Spleen (tissue), 13 donors: ENCODE results near the gene MPZL1. TPM values are rescaled to one million over a fixed set of nuclear protein-coding genes. Genes with fewer than 3 reads are reported as not detected.
A peak's percentile ranks its signal among the peaks of the same experiment; 100 is the strongest.

Source experiments
- DNase-seq: peaks from one replicate; pipeline ENCODE4 v3.0.0-alpha.2; 2020
- H3K27ac ChIP-seq, 8 donors: fragments of 200-600 bp; sonication (generic) in 7 of 8; 1 replicate in 4 of 8; 2 replicates in 4 of 8; pipeline versions ENCODE4 v1.5.0 to v1.8.0; 2016 to 2021; ENCODE audit warnings: inconsistent platforms in 4 of 8, mild to moderate bottlenecking in 4 of 8, moderate library complexity in 1 of 8
- H3K27me3 ChIP-seq, 7 donors: fragments of 200-600 bp; sonication (generic) in 6 of 7; replicated peaks in 1 of 7; 1 replicate in 4 of 7; 2 replicates in 3 of 7; pipeline versions ENCODE4 v1.5.0 to v1.8.0; 2016 to 2021; ENCODE audit warnings: inconsistent platforms in 3 of 7, mild to moderate bottlenecking in 1 of 7
- H3K36me3 ChIP-seq, 6 donors: fragments of 200-600 bp; sonication (generic) in 5 of 6; 1 replicate in 4 of 6; 2 replicates in 2 of 6; pipeline versions ENCODE4 v1.5.0 to v1.8.0; 2016 to 2021; ENCODE audit warnings: inconsistent platforms in 2 of 6
- H3K4me1 ChIP-seq, 6 donors: fragments of 200-600 bp; sonication (generic) in 5 of 6; 1 replicate in 3 of 6; 2 replicates in 3 of 6; pipeline versions ENCODE4 v1.5.0 to v1.8.0; 2016 to 2021; ENCODE audit warnings: inconsistent platforms in 3 of 6
- H3K4me3 ChIP-seq, 8 donors: fragments of 200-600 bp; sonication (generic) in 7 of 8; 1 replicate in 4 of 8; 2 replicates in 4 of 8; pipeline versions ENCODE4 v1.5.0 to v1.8.0; 2016 to 2021; ENCODE audit warnings: inconsistent platforms in 4 of 8, mild to moderate bottlenecking in 4 of 8, moderate library complexity in 2 of 8
- H3K9me3 ChIP-seq, 8 donors: fragments of 200-600 bp; sonication (generic) in 7 of 8; 1 replicate in 4 of 8; 2 replicates in 4 of 8; pipeline versions ENCODE4 v1.5.0 to v1.8.0; 2016 to 2021; ENCODE audit warnings: inconsistent platforms in 4 of 8
- POLR2A ChIP-seq, 3 donors: fragments of 450-650 bp; IDR thresholded peaks; one replicate each; pipeline ENCODE4 v1.5.1; 2017; ENCODE audit warnings: antibody characterized with exemption in 3 of 3, mild to moderate bottlenecking in 1 of 3
- POLR2AphosphoS5 ChIP-seq, 3 donors: sonication (generic); formaldehyde crosslinking; IDR thresholded peaks; one replicate each; pipeline ENCODE4 v1.5.1; 2017; ENCODE audit warnings: antibody characterized with exemption in 3 of 3
- WGBS, 5 donors: extraction: QIAGEN DNeasy Blood & Tissue Kit in 3 of 5; methylation state at CpG; one replicate each; pipeline versions ENCODE4 v1.1.5 to v1.1.7; 2013 to 2018; 5-methylcytosine and 5-hydroxymethylcytosine counted together
- intact Hi-C: fragments of 100-400 bp; cut with DNase I; formaldehyde crosslinking; loops from one replicate; pipeline ENCODE4 v1.15.0; 2023; ENCODE audit warnings: low total_unique reads
- long read RNA-seq, 2 donors: transcript quantifications; one replicate each; lab custom pipeline, GENCODE V29; 2026
- polyA plus RNA-seq, 3 donors: library from polyadenylated mRNA; stranded (reverse); fragments of 200-250 nt; gene quantifications; one replicate each; pipeline ENCODE4 v1.2.1, GENCODE V29; 2013
- total RNA-seq, 7 donors: library from RNA; depleted of rRNA in 3 of 7; stranded (reverse); fragments of >200 nt in 3 of 7; fragmentation: NEBNext Ultra II Directional in 4 of 7; extraction: Animal tissue kit (Norgen Biotek cat#: 25700) in 4 of 7; gene quantifications; one replicate each; pipeline versions ENCODE4 v1.1.0 to v1.2.1, GENCODE V29; 2016 to 2021
- TF ChIP-seq, protein P1 (sequence below), 11 experiments: fragments of 200-600 bp in 7 of 11; fragments of 450-650 bp in 4 of 11; sonication (generic) in 4 of 11; IDR thresholded peaks in 8 of 11; conservative IDR thresholded peaks in 3 of 11; 1 replicate in 7 of 11; 2 replicates in 4 of 11; pipeline versions ENCODE4 v1.4.0 to v1.8.0; 2016 to 2021; ENCODE audit warnings: antibody characterized with exemption in 11 of 11, inconsistent platforms in 4 of 11, mild to moderate bottlenecking in 1 of 11
- donor health status: healthy with polysubstance abuse.
- donor health status: DM: no; HTN: no; CAD: no; lungs with moderate emphysema.
- donor health status: DM: no; HTN: no; CAD: no.
- donor health status: Bipolar disorder and iron deficiency.
- donor health status: healthy.
- donor health status: DM: no; HTN: no; CAD: no.
- donor health status: DM: yes; HTN: yes; CAD: no.

Gene MPZL1
- total RNA-seq, result 10 to 100 TPM; 43.0 to 65.8 (median 59.8) TPM
- 10 to 100 TPM; 12.0 to 20.4 (median 17.5) TPM for polyA plus RNA-seq
- long read RNA-seq, donor 1, full-length matches to known transcripts, result 30 of 35 reads
- long read RNA-seq, donor 1, partial matches to known transcripts, result 5 of 35 reads
- long read RNA-seq, donor 1, other reads (novel, unspliced or antisense), result 0 of 35 reads
- long read RNA-seq, donor 2, full-length matches to known transcripts, result 11 of 11 reads
- long read RNA-seq, donor 2, partial matches to known transcripts, result 0 of 11 reads
- long read RNA-seq, donor 2, other reads (novel, unspliced or antisense), result 0 of 11 reads

GRCh38 chr1:167721617-167722151, at the start of gene MPZL1:
Gene MPZL1, plus strand, starts transcription at chr1:167721982. Its CDS starts 170 bp downstream, at chr1:167722152.
- Histone ChIP-seq H3K9me3 (no peaks in the 10 kb centered on the region), H3K27me3 (no peaks in the 10 kb centered on the region), H3K36me3 (no peaks in the 10 kb centered on the region), H3K27ac (peak within 1 kb of the TSS; percentile 50 to 90 (median 86)), H3K4me3 (peak within 1 kb of the TSS; percentile 75 to 98 (median 88)), H3K4me1 (peaks cover 10 to 76% (median 53%) of the 10 kb centered on the region in 6 donors)
- intact Hi-C loops, result loop anchor here (5.0 kb wide), 1 partner anchor 81 kb away; no protein-coding TSS in a partner anchor
- TF ChIP-seq POLR2AphosphoS5 (IDR thresholded peaks at IDR 0.05) (peak; percentile 79 to 91 (median 90)), POLR2A (IDR thresholded peaks at IDR 0.05) (peak in 1 of 3 donors; percentile 16)
- TF ChIP-seq, protein P1, sequence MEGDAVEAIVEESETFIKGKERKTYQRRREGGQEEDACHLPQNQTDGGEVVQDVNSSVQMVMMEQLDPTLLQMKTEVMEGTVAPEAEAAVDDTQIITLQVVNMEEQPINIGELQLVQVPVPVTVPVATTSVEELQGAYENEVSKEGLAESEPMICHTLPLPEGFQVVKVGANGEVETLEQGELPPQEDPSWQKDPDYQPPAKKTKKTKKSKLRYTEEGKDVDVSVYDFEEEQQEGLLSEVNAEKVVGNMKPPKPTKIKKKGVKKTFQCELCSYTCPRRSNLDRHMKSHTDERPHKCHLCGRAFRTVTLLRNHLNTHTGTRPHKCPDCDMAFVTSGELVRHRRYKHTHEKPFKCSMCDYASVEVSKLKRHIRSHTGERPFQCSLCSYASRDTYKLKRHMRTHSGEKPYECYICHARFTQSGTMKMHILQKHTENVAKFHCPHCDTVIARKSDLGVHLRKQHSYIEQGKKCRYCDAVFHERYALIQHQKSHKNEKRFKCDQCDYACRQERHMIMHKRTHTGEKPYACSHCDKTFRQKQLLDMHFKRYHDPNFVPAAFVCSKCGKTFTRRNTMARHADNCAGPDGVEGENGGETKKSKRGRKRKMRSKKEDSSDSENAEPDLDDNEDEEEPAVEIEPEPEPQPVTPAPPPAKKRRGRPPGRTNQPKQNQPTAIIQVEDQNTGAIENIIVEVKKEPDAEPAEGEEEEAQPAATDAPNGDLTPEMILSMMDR (IDR thresholded peaks at IDR 0.05 in 8 of 11, conservative IDR thresholded peaks at IDR 0.05 in 3 of 11), result no peak
- DNase-seq, result peak; percentile 97
- 0 to 1% (median 0%) methylated on average over 25 to 52 of the region's 52 CpGs for WGBS, 5 donors

DNA sequence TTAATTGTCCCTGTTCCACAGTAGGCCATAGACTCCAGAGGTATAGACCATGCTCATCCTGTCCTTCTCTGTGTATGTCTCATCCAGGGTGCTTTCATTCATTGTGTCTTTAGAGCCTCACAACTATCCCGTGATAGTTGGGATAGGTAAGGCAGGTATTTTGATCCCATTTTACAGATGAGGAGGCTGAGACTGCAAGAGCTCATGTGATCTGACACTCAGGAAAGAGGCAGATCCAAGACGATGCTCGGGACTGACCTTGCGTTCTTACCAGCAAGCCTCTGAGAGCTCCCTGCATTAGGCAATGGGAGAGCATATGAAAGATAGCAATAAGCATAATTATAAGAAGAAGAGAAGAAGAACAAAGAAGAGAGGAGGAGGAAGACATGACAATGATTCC, 49.0 kb upstream of the MPZL1 start:
- intact Hi-C loops, result no loop called here
- H3K27ac ChIP-seq, result peak overlapping the region in 1 of 8 donors; percentile 64
- peaks cover 29 to 100% (median 74%) of the 10 kb centered on the region in 6 donors for H3K4me1 ChIP-seq

DNA sequence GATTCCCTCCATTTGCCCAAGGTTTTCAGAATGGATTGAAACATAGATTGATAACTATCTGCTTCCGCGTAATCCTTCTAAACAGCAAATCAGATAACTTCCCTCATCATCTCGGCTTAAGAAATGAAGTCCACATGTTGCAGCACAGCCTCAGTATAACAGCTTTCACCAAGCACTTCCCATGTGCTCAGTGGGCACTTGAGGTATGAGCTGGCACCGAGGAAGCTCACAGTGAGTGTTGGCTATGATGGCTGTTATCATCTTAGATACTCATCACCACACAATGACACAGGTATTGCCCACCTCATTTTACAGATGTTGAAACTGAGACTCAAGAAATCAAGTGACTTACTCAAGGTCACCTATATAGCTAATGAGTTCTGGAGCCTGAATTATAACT, 48.5 kb upstream of the MPZL1 start:
- H3K4me3 ChIP-seq, result no peak overlapping the region
- intact Hi-C loops, result no loop called here
- peaks cover 25 to 100% (median 74%) of the 10 kb centered on the region in 6 donors for H3K4me1 ChIP-seq
- 54 to 89% (median 74%) methylated on average over 4 of the region's 4 CpGs for WGBS, 5 donors
- no peaks in the 10 kb centered on the region for H3K9me3 ChIP-seq
- H3K27ac ChIP-seq, result peak overlapping the region in 1 of 8 donors; percentile 6
- TF ChIP-seq, protein P1 (IDR thresholded peaks at IDR 0.05 in 8 of 11, conservative IDR thresholded peaks at IDR 0.05 in 3 of 11), result no peak
- TF ChIP-seq POLR2A (IDR thresholded peaks at IDR 0.05) (no peak), POLR2AphosphoS5 (IDR thresholded peaks at IDR 0.05) (no peak)
- H3K27me3 ChIP-seq, result no peaks in the 10 kb centered on the region
- no peak for DNase-seq
- peaks cover 0 to 94% (median 5%) of the 10 kb centered on the region in 6 donors for H3K36me3 ChIP-seq

More for the DNA sequence above, 49.0 kb upstream of the MPZL1 start:
- H3K4me3 ChIP-seq, result no peak overlapping the region
- 61 to 87% (median 71%) methylated on average over 4 of the region's 4 CpGs for WGBS, 5 donors
- no peak for DNase-seq
- H3K27me3 ChIP-seq, result no peaks in the 10 kb centered on the region
- TF ChIP-seq POLR2A (IDR thresholded peaks at IDR 0.05) (no peak), POLR2AphosphoS5 (IDR thresholded peaks at IDR 0.05) (no peak)
- TF ChIP-seq, protein P1 (IDR thresholded peaks at IDR 0.05 in 8 of 11, conservative IDR thresholded peaks at IDR 0.05 in 3 of 11), result no peak
- H3K9me3 ChIP-seq, result no peaks in the 10 kb centered on the region
- H3K36me3 ChIP-seq, result peaks cover 0 to 94% (median 5%) of the 10 kb centered on the region in 6 donors

DNA sequence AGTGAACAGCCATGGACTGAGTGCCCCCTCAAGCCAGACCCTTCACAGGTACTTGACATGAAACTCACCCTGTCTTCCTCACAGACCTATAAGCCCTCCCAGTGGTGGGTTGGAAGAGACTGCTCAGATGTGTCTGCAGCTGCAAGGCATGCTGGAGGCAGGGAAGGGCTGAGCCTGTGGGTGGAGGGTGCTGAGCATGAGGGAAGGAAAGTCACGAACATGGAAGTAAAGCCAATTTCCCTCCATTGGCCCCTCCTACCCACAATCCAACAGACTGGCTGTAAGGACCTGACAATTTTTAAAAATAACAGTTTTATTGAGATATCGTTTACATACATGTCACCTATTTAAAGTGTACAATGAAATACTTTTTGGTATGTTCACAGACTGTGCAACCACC, 47.6 kb upstream of the MPZL1 start:
- H3K9me3 ChIP-seq, result no peaks in the 10 kb centered on the region
- H3K4me1 ChIP-seq, result peaks cover 17 to 100% (median 74%) of the 10 kb centered on the region in 6 donors
- H3K27me3 ChIP-seq, result no peaks in the 10 kb centered on the region
- TF ChIP-seq POLR2A (IDR thresholded peaks at IDR 0.05) (no peak), POLR2AphosphoS5 (IDR thresholded peaks at IDR 0.05) (peak in 1 of 3 donors; percentile 36)
- TF ChIP-seq, protein P1 (IDR thresholded peaks at IDR 0.05 in 8 of 11, conservative IDR thresholded peaks at IDR 0.05 in 3 of 11), result no peak
- WGBS, 5 donors, result 60 to 88% (median 75%) methylated on average over 2 of the region's 2 CpGs
- no peak overlapping the region for H3K4me3 ChIP-seq
- no peak for DNase-seq
- intact Hi-C loops, result no loop called here
- H3K36me3 ChIP-seq, result peaks cover 0 to 100% (median 5%) of the 10 kb centered on the region in 6 donors
- peak overlapping the region in 2 of 8 donors; percentile 5 to 6 for H3K27ac ChIP-seq
